IMR-90 (cell line): ENCODE data around the gene ANKRD52. TPM values are rescaled to one million over a fixed set of nuclear protein-coding genes. Genes with fewer than 3 reads are reported as not detected.

Experiments
- ATAC-seq: fragments of 200-7000 bp; cut with Tn5 transposase; 2 replicates; pipeline ENCODE4 v1.9.1; 2020; ENCODE audit warnings: low read depth, mild to moderate bottlenecking, moderate library complexity
- BruUV-seq: library from RNA; stranded (reverse); fragments of 400-500 nt; replicated peaks from 2 replicates; lab custom pipeline; 2021; lab: Mats Ljungman, UMichigan
- CTCF ChIA-PET: fragments of 300-600 bp; formaldehyde crosslinking; extraction: SDS; loops from one replicate; lab custom pipeline; 2021; ENCODE audit warnings: antibody characterized with exemption; lab: Yijun Ruan, JAX
- POLR2A ChIA-PET: fragments of 300-600 bp; sonication (Branson Sonifier 250); formaldehyde crosslinking; loops from one replicate; lab custom pipeline; 2022; ENCODE audit warnings: antibody characterized with exemption; ENCODE audit not compliant: unreplicated experiment; lab: Charles Lee
- DNase-seq: peaks from one replicate; pipeline ENCODE4 v3.0.0; 2013
- H2AFZ ChIP-seq: replicated peaks from 2 replicates; pipeline ENCODE3; 2013; ENCODE audit warnings: low read length, mild to moderate bottlenecking; ENCODE audit not compliant: poor library complexity
- H2AK5ac ChIP-seq: 2 replicates; pipeline ENCODE4 v1.6.1; 2013; ENCODE audit warnings: low read depth, low read length, inconsistent platforms
- H2AK9ac ChIP-seq: replicated peaks from 2 replicates; pipeline ENCODE3; 2013; ENCODE audit warnings: mild to moderate bottlenecking, low read depth, low read length, moderate library complexity; ENCODE audit not compliant: poor library complexity
- H2BK120ac ChIP-seq: 2 replicates; pipeline ENCODE4 v1.6.1; 2013; ENCODE audit warnings: low read depth, low read length, inconsistent platforms
- H2BK15ac ChIP-seq: 3 replicates; pipeline ENCODE4 v1.6.1; 2013; ENCODE audit warnings: low read depth, low read length, inconsistent platforms
- H2BK20ac ChIP-seq: 2 replicates; pipeline ENCODE4 v1.6.1; 2013; ENCODE audit warnings: low read depth, mild to moderate bottlenecking, inconsistent platforms, low read length, moderate library complexity
- H2BK5ac ChIP-seq: 2 replicates; pipeline ENCODE4 v1.6.1; 2013; ENCODE audit warnings: mild to moderate bottlenecking, low read depth, low read length, inconsistent platforms; ENCODE audit not compliant: poor library complexity, severe bottlenecking
- H3K14ac ChIP-seq: replicated peaks from 2 replicates; pipeline ENCODE4 v1.6.1; 2013; ENCODE audit warnings: low read depth, low read length, inconsistent platforms
- H3K18ac ChIP-seq: 2 replicates; pipeline ENCODE4 v1.6.1; 2013; ENCODE audit warnings: low read depth, low read length, control low read depth
- H3K23ac ChIP-seq: 2 replicates; pipeline ENCODE4 v1.6.1; 2013; ENCODE audit warnings: low read depth, low read length, inconsistent platforms
- H3K27ac ChIP-seq: 2 replicates; pipeline ENCODE4 v1.5.1; 2013; ENCODE audit warnings: mild to moderate bottlenecking, control low read depth, low read length; ENCODE audit not compliant: insufficient read depth
- H3K27me3 ChIP-seq: 2 replicates; pipeline ENCODE4 v1.6.1; 2013; ENCODE audit warnings: low read length; ENCODE audit not compliant: control insufficient read depth, insufficient read depth
- H3K36me3 ChIP-seq: 2 replicates; pipeline ENCODE4 v1.6.1; 2013; ENCODE audit warnings: low read length, mixed read lengths; ENCODE audit not compliant: control insufficient read depth, insufficient read depth
- H3K4ac ChIP-seq: 2 replicates; pipeline ENCODE4 v1.6.1; 2013; ENCODE audit warnings: low read depth, low read length, inconsistent platforms
- H3K4me1 ChIP-seq: 2 replicates; pipeline ENCODE4 v1.6.1; 2013; ENCODE audit warnings: low read length, mixed read lengths; ENCODE audit not compliant: control insufficient read depth, insufficient read depth
- H3K4me2 ChIP-seq: 2 replicates; pipeline ENCODE4 v1.6.1; 2013; ENCODE audit warnings: low read depth, mild to moderate bottlenecking, control low read depth, low read length, moderate library complexity
- H3K4me3 ChIP-seq: 2 replicates; pipeline ENCODE4 v1.5.1; 2013; ENCODE audit warnings: low read depth, mild to moderate bottlenecking, control low read depth, low read length, moderate library complexity; ENCODE audit not compliant: insufficient read depth
- H3K56ac ChIP-seq: 2 replicates; pipeline ENCODE4 v1.6.1; 2013; ENCODE audit warnings: low read length, inconsistent platforms; ENCODE audit not compliant: insufficient read depth; ENCODE audit errors: extremely low read depth
- H3K79me1 ChIP-seq, 2 experiments: 2 replicates each; pipeline ENCODE4 v1.6.1; 2013; ENCODE audit warnings: low read length in 2 of 2, inconsistent platforms in 1 of 2, low read depth in 1 of 2
- H3K9ac ChIP-seq: 2 replicates; pipeline ENCODE4 v1.6.1; 2013; ENCODE audit warnings: low read depth, low read length, control low read depth
- H3K9me1 ChIP-seq: 2 replicates; pipeline ENCODE4 v1.6.1; 2013; ENCODE audit warnings: low read length, inconsistent platforms; ENCODE audit not compliant: insufficient read depth
- H3K9me3 ChIP-seq: 2 replicates; pipeline ENCODE4 v1.6.1; 2013; ENCODE audit warnings: low read length; ENCODE audit not compliant: control insufficient read depth, insufficient read depth
- H4K20me1 ChIP-seq: 2 replicates; pipeline ENCODE4 v1.6.1; 2013; ENCODE audit warnings: low read length, inconsistent platforms; ENCODE audit not compliant: insufficient read depth
- H4K5ac ChIP-seq: 2 replicates; pipeline ENCODE4 v1.6.1; 2013; ENCODE audit warnings: mild to moderate bottlenecking, low read depth, low read length, control low read depth
- H4K8ac ChIP-seq, 2 experiments: 2 replicates each; pipeline ENCODE4 v1.6.1; 2013; ENCODE audit warnings: low read depth in 2 of 2, low read length in 2 of 2, control low read depth in 1 of 2, inconsistent platforms in 1 of 2
- H4K91ac ChIP-seq: 2 replicates; pipeline ENCODE4 v1.6.1; 2013; ENCODE audit warnings: low read depth, low read length, inconsistent platforms; ENCODE audit not compliant: insufficient read depth
- BHLHE40 ChIP-seq: fragments of 150-350 bp; IDR thresholded peaks from 2 replicates; pipeline ENCODE4 v1.6.1; 2016; ENCODE audit warnings: mild to moderate bottlenecking, low read depth, low read length
- CHD1 ChIP-seq: IDR thresholded peaks from 2 replicates; pipeline ENCODE4 v1.6.1; 2012; ENCODE audit warnings: low read depth, low read length, improper control_type of control experiment
- MAZ ChIP-seq: IDR thresholded peaks from 2 replicates; pipeline ENCODE4 v1.6.1; 2012; ENCODE audit warnings: low read depth, mild to moderate bottlenecking, low read length, improper control_type of control experiment, moderate library complexity, borderline replicate concordance
- MXI1 ChIP-seq: IDR thresholded peaks from 2 replicates; pipeline ENCODE4 v1.6.1; 2012; ENCODE audit warnings: low read depth, mild to moderate bottlenecking, low read length, moderate library complexity, borderline replicate concordance
- SMC3 ChIP-seq: fragments of 150-350 bp; IDR thresholded peaks from 2 replicates; pipeline ENCODE4 v1.6.1; 2016; ENCODE audit warnings: low read depth, mild to moderate bottlenecking, antibody characterized with exemption, low read length, moderate library complexity
- WGBS, 2 experiments: methylation state at CpG; one replicate each; pipeline versions ENCODE4 v1.1.5 to v1.1.7; 2013; ENCODE audit warnings: missing lambda C conversion rate in 2 of 2; ENCODE audit not compliant: insufficient read length in 1 of 2; ENCODE audit errors: extremely low coverage in 2 of 2; 5-methylcytosine and 5-hydroxymethylcytosine counted together
- dilution Hi-C: fragments of 300-500 bp; cut with HindIII; formaldehyde crosslinking; loops from one replicate; pipeline ENCODE4 v1.14.3; 2018; ENCODE audit warnings: low sequenced_read_pairs; ENCODE audit not compliant: unreplicated experiment
- in situ Hi-C: fragments of 300-500 bp; cut with MboI; formaldehyde crosslinking; loops from 3 replicates; pipeline ENCODE4 v1.14.3; 2019; ENCODE audit warnings: low sequenced_read_pairs, inconsistent platforms, mixed read lengths
- intact Hi-C: fragments of 100-400 bp; cut with micrococcal nuclease; formaldehyde crosslinking; loops from 2 replicates; pipeline ENCODE4 v1.10.0; 2022
- polyA plus RNA-seq, 3 experiments: library from polyadenylated mRNA; depleted of rRNA; stranded (reverse); fragments of >200 nt; gene quantifications; 2 replicates each; pipeline ENCODE4 v1.2.3, GENCODE V29; 2012; ENCODE audit warnings: low replicate concordance in 1 of 3
- total RNA-seq: library from RNA; depleted of rRNA; stranded (reverse); fragments of >200 nt; gene quantifications from 2 replicates; pipeline ENCODE4 v1.2.3, GENCODE V29; 2012

ANKRD52 gene
- total and polyA plus RNA-seq, 2 of the 4 experiments (the other 2 are of a cell fraction), result 15.4 to 35.9 TPM

DNA sequence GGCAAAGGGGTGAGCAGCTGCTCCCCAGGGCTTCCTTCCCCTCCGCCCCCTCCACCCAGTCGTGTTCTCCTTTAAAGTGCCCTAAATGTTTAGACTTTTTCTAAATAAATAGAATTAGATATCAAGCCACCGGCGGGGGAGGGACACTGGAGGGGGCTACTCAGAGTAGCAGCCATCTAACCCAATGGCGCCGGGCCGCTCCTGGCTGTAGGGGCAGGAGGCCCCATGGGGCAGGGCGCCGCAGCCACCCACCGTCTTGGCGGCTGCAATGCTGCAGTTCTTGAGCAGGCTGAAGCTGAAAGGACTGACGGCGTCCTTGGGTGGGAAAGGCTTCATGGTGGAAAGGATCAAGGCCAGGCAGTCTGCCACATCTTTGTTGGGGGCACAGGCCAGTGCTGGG, 15.2 kb downstream of the ANKRD52 start:
- ATAC-seq, result no peak
- Histone ChIP-seq H3K79me1 (peaks cover 14 to 62% of the 10 kb centered on the region in 2 experiments), H3K9me1 (peaks cover 11% of the 10 kb centered on the region; the same call in 1 of the 2 replicates), H2BK20ac (no peak overlapping the region), H3K4me2 (no peak overlapping the region), H4K91ac (no peak overlapping the region), H2BK120ac (no peak overlapping the region), H3K27me3 (no peaks in the 10 kb centered on the region), H3K4me1 (peaks cover 9% of the 10 kb centered on the region), H4K5ac (no peak overlapping the region), H3K27ac (no peak overlapping the region), H3K56ac (no peak overlapping the region), H3K9ac (no peak overlapping the region), H3K14ac (no peak overlapping the region), H2BK15ac (no peak overlapping the region), H3K9me3 (no peaks in the 10 kb centered on the region), H4K20me1 (peaks cover 18% of the 10 kb centered on the region), H3K36me3 (peaks cover 78% of the 10 kb centered on the region), H2AFZ (no peak overlapping the region), H3K4me3 (no peak overlapping the region), H3K4ac (no peak overlapping the region), H4K8ac (no peak overlapping the region), H2AK5ac (no peak overlapping the region), H3K18ac (no peak overlapping the region), H2AK9ac (no peak overlapping the region), H3K23ac (no peak overlapping the region), H2BK5ac (no peak overlapping the region)
- DNase-seq, result no peak
- POLR2A ChIA-PET, result no interaction called here
- in situ Hi-C loops, result no loop called here
- WGBS, 2 experiments, result no CpG with 5 or more reads among the region's 13 CpGs
- CTCF ChIA-PET, result no interaction called here
- BruUV-seq, result no TSS peak
- intact Hi-C loops, result no loop called here
- dilution Hi-C loops, result no loop called here
- TF ChIP-seq MXI1 (no peak), SMC3 (no peak), BHLHE40 (no peak), MAZ (no peak), CHD1 (no peak)
